AG20443 (cell line): ENCODE results near the gene CDC45.
A peak's percentile ranks its signal among the peaks of the same experiment; 100 is the strongest.

ENCODE experiments used
- DNase-seq: peaks from one replicate; pipeline ENCODE4 v3.0.0; 2012; ENCODE audit warnings: low spot score, mixed read lengths

Gene CDC45

GRCh38 chr22:19495562-19496323 lies 16.0 kb downstream of the CDC45 start:
- no peak for DNase-seq

GRCh38 chr22:19496324-19496630 lies 16.6 kb downstream of the CDC45 start:
- DNase-seq = no peak

GRCh38 chr22:19497245-19497644 lies 17.5 kb downstream of the CDC45 start:
- DNase-seq = peak; percentile 53

- no peak for DNase-seq
Measured at GRCh38 chr22:19498154-19498865, 18.6 kb downstream of the CDC45 start.

- no peak for DNase-seq
Measured at GRCh38 chr22:19498866-19499190, 19.1 kb downstream of the CDC45 start.

- no peak for DNase-seq
Measured at GRCh38 chr22:19499236-19499879, 19.6 kb downstream of the CDC45 start.

- no peak for DNase-seq
Measured at GRCh38 chr22:19499880-19500242, 20.1 kb downstream of the CDC45 start.

GRCh38 chr22:19501897-19502447 lies 22.3 kb downstream of the CDC45 start:
- DNase-seq = no peak

- no peak for DNase-seq
Measured at GRCh38 chr22:19503367-19503766, 23.6 kb downstream of the CDC45 start.

GRCh38 chr22:19503869-19504268 lies 24.1 kb downstream of the CDC45 start:
- no peak for DNase-seq

- DNase-seq = no peak
Measured at GRCh38 chr22:19504900-19505734, 25.4 kb downstream of the CDC45 start.

GRCh38 chr22:19505735-19506126 lies 26.0 kb downstream of the CDC45 start:
- DNase-seq = no peak

GRCh38 chr22:19506212-19506611 lies 26.5 kb downstream of the CDC45 start:
- no peak for DNase-seq

- DNase-seq = no peak
Measured at GRCh38 chr22:19507534-19507861, 27.8 kb downstream of the CDC45 start.

- DNase-seq = no peak
Measured at GRCh38 chr22:19508024-19508776, 28.5 kb downstream of the CDC45 start.

GRCh38 chr22:19509191-19509590 lies 29.5 kb downstream of the CDC45 start:
- no peak for DNase-seq

GRCh38 chr22:19509923-19510322 lies 30.2 kb downstream of the CDC45 start:
- no peak for DNase-seq

- DNase-seq = no peak
Measured at GRCh38 chr22:19510919-19511341, 31.2 kb downstream of the CDC45 start.

GRCh38 chr22:19513823-19514222 lies 34.1 kb downstream of the CDC45 start:
- no peak for DNase-seq

GRCh38 chr22:19514831-19515565 lies 35.3 kb downstream of the CDC45 start:
- DNase-seq = peak; percentile 10
